Ovary (tissue), 9 donors: ENCODE results near the gene HECTD4. TPM values are rescaled to one million over a fixed set of nuclear protein-coding genes. Genes with fewer than 3 reads are reported as not detected.

Source experiments
- DNase-seq, 5 donors: peaks; one replicate each; pipeline ENCODE4 v3.0.0-alpha.2; 2019 to 2020
- H3K27ac ChIP-seq, 2 donors: fragments of 200-600 bp; one replicate each; pipeline versions ENCODE4 v1.5.1 to v1.8.0; 2019 to 2022
- H3K27me3 ChIP-seq: fragments of 200-600 bp; one replicate; pipeline ENCODE4 v1.8.0; 2022
- H3K36me3 ChIP-seq: fragments of 200-600 bp; sonication (generic); one replicate; pipeline ENCODE4 v1.5.1; 2019
- H3K4me1 ChIP-seq: one replicate; pipeline ENCODE4 v1.8.1; 2013; ENCODE audit warnings: mild to moderate bottlenecking, moderate library complexity; ENCODE audit not compliant: insufficient read depth
- H3K4me3 ChIP-seq: fragments of 200-600 bp; sonication (generic); one replicate; pipeline ENCODE4 v1.5.1; 2017
- H3K9me3 ChIP-seq, 2 donors: fragments of 200-600 bp in 1 of 2; sonication (generic) in 1 of 2; one replicate each; pipeline versions ENCODE4 v1.5.1 to v1.8.1; 2013 to 2019; ENCODE audit warnings: mild to moderate bottlenecking in 1 of 2, moderate library complexity in 1 of 2
- EP300 ChIP-seq: sonication (generic); formaldehyde crosslinking; IDR thresholded peaks from one replicate; pipeline ENCODE4 v1.6.1; 2017; ENCODE audit warnings: antibody characterized with exemption
- POLR2A ChIP-seq: fragments of 450-650 bp; IDR thresholded peaks from one replicate; pipeline ENCODE4 v1.6.1; 2017; ENCODE audit warnings: antibody characterized with exemption, mild to moderate bottlenecking, moderate library complexity
- WGBS, 3 donors: extraction: QIAGEN DNeasy Blood & Tissue Kit in 1 of 3; methylation state at CpG; one replicate each; pipeline versions ENCODE4 v1.1.5 to v1.1.7; 2013 to 2017; 5-methylcytosine and 5-hydroxymethylcytosine counted together
- intact Hi-C, 4 donors: fragments of 100-400 bp; cut with DNase I; formaldehyde crosslinking; loops; one replicate each; pipeline versions ENCODE4 v1.11.0 to v1.15.1; 2022 to 2023
- polyA plus RNA-seq, 2 donors: library from polyadenylated mRNA; stranded (reverse); fragments of 200-250 nt in 1 of 2; fragments of 350-450 nt in 1 of 2; fragmentation: Illumina TruSeq in 1 of 2; extraction: RNeasy Lipid Tissue Mini Kit (QIAGEN cat#74804) in 1 of 2; gene quantifications; one replicate each; pipeline ENCODE4 v1.2.3, GENCODE V29; 2013 to 2014
- total RNA-seq, 7 donors: library from RNA; depleted of rRNA in 2 of 7; stranded (reverse); fragments of >200 nt in 2 of 7; fragmentation: NEBNext Ultra II Directional in 3 of 7; extraction: Animal tissue kit (Norgen Biotek cat#: 25700) in 3 of 7; gene quantifications; one replicate each; pipeline versions ENCODE4 v1.1.0 to v1.2.4, GENCODE V29; 2016 to 2023
- TF ChIP-seq, protein P1 (sequence below), 3 donors: fragments of 450-650 bp in 2 of 3; fragments of 200-600 bp in 1 of 3; IDR thresholded peaks; one replicate each; pipeline versions ENCODE4 v1.5.1 to v1.8.0; 2016 to 2022; ENCODE audit warnings: antibody characterized with exemption in 3 of 3, mild to moderate bottlenecking in 1 of 3
- donor health status: DM: no; HTN: no; CAD: no; lungs with moderate emphysema.
- donor health status: DM: no; HTN: no; CAD: no.
- donor health status: Bipolar disorder and iron deficiency.
- donor health status: DM: yes; HTN: yes; CAD: no.
- donor health status: DM: no; HTN: no; CAD: no.
- donor health status: DM: yes; HTN: yes; CAD: no.

Gene HECTD4
- total and polyA plus RNA-seq, 9 donors: 12.3 to 47.3 (median 34.9) TPM

GRCh38 chr12:112347581-112347982 lies 34.6 kb downstream of the HECTD4 start:
- no peaks in the 10 kb centered on the region for H3K36me3 ChIP-seq
- no peaks in the 10 kb centered on the region for H3K27me3 ChIP-seq
- TF ChIP-seq EP300 (no peak), POLR2A (no peak)
- TF ChIP-seq, protein P1, sequence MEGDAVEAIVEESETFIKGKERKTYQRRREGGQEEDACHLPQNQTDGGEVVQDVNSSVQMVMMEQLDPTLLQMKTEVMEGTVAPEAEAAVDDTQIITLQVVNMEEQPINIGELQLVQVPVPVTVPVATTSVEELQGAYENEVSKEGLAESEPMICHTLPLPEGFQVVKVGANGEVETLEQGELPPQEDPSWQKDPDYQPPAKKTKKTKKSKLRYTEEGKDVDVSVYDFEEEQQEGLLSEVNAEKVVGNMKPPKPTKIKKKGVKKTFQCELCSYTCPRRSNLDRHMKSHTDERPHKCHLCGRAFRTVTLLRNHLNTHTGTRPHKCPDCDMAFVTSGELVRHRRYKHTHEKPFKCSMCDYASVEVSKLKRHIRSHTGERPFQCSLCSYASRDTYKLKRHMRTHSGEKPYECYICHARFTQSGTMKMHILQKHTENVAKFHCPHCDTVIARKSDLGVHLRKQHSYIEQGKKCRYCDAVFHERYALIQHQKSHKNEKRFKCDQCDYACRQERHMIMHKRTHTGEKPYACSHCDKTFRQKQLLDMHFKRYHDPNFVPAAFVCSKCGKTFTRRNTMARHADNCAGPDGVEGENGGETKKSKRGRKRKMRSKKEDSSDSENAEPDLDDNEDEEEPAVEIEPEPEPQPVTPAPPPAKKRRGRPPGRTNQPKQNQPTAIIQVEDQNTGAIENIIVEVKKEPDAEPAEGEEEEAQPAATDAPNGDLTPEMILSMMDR (IDR thresholded peaks at IDR 0.05): no peak
- H3K4me3 ChIP-seq: no peak overlapping the region
- DNase-seq: no peak
- no peak overlapping the region for H3K27ac ChIP-seq
- intact Hi-C loops: no loop called here
- H3K9me3 ChIP-seq: no peaks in the 10 kb centered on the region
- peaks cover 4% of the 10 kb centered on the region for H3K4me1 ChIP-seq
- WGBS, 3 donors: 91 to 96% (median 91%) methylated on average over 2 of the region's 2 CpGs

GRCh38 chr12:112346194-112346593 lies 36.0 kb downstream of the HECTD4 start:
- Histone ChIP-seq H3K4me1 (peaks cover 4% of the 10 kb centered on the region), H3K9me3 (no peaks in the 10 kb centered on the region), H3K27ac (no peak overlapping the region), H3K27me3 (no peaks in the 10 kb centered on the region), H3K4me3 (no peak overlapping the region), H3K36me3 (no peaks in the 10 kb centered on the region)
- intact Hi-C loops: no loop called here
- 62 to 83% (median 72%) methylated on average over 1 of the region's 1 CpG for WGBS, 3 donors
- TF ChIP-seq POLR2A: no peak
- TF ChIP-seq EP300: no peak
- TF ChIP-seq, protein P1 (IDR thresholded peaks at IDR 0.05): no peak
- DNase-seq: no peak

- DNase-seq: no peak
- no peaks in the 10 kb centered on the region for H3K9me3 ChIP-seq
- peaks cover 2% of the 10 kb centered on the region for H3K4me1 ChIP-seq
- no peak overlapping the region for H3K4me3 ChIP-seq
- no peak for TF ChIP-seq EP300
- TF ChIP-seq POLR2A: no peak
- TF ChIP-seq, protein P1 (IDR thresholded peaks at IDR 0.05): no peak
- WGBS, 3 donors: 85 to 94% (median 93%) methylated on average over 1 of the region's 1 CpG
- no peaks in the 10 kb centered on the region for H3K27me3 ChIP-seq
- no peak overlapping the region for H3K27ac ChIP-seq
- intact Hi-C loops: no loop called here
- H3K36me3 ChIP-seq: no peaks in the 10 kb centered on the region
Observed at GRCh38 chr12:112344220-112344619, 38.0 kb downstream of the HECTD4 start.

- Histone ChIP-seq H3K9me3 (no peaks in the 10 kb centered on the region), H3K27me3 (no peaks in the 10 kb centered on the region), H3K4me1 (peaks cover 2% of the 10 kb centered on the region), H3K27ac (no peak overlapping the region), H3K36me3 (no peaks in the 10 kb centered on the region), H3K4me3 (no peak overlapping the region)
- no peak for DNase-seq
- WGBS, 3 donors: 80 to 90% (median 86%) methylated on average over 3 of the region's 3 CpGs
- no peak for TF ChIP-seq POLR2A
- TF ChIP-seq EP300: no peak
- TF ChIP-seq, protein P1 (IDR thresholded peaks at IDR 0.05): no peak
- intact Hi-C loops: no loop called here
Observed at GRCh38 chr12:112342587-112342986, 39.6 kb downstream of the HECTD4 start.
